GM21526 (cell line): ENCODE results near the gene SLC16A3.
A peak's percentile ranks its signal among the peaks of the same experiment; 100 is the strongest.
"Not testable (repeated sequence)": the region's sequence is repeated elsewhere in the genome, so short reads cannot be mapped to it uniquely, and the experiment has no call there.

ENCODE experiments used
- ATAC-seq: cut with Tn5 transposase; IDR thresholded peaks from one replicate; pipeline ENCODE4 v1.9.1; 2021; ENCODE audit warnings: moderate library complexity; ENCODE audit not compliant: unreplicated experiment, low FRiP score

SLC16A3 gene

DNA sequence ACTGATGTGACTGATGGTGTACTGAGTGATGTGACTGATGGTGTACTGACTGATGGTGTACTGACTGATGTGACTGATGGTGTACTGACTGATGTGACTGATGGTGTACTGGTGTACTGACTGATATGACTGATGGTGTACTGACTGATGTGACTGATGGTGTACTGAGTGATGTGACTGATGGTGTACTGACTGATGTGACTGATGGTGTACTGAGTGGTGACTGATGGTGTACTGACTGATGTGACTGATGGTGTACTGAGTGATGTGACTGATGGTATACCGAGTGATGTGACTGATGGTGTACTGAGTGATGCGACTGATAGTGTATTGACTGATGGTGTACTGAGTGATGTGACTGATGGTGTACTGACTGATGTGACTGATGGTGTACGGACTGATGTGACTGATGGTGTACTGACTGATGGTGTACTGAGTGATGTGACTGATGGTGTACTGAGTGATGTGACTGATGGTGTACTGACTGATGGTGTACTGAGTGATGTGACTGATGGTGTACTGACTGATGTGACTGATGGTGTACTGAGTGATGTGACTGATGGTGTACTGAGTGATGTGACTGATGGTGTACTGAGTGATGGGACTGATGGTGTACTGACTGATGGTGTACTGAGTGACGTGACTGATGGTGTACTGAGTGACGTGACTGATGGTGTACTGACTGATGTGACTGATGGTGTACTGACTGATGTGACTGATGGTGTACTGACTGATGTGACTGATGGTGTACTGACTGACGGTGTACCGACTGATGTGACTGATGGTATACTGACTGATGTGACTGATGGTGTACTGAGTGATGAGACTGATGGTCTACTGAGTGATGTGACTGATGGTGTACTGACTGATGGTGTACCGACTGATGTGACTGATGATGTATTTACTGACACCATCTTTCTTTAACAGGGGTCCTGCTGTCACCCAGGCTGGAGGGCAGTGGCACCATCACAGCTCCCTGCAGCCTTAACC, 31.4 kb downstream of the SLC16A3 start:
- not testable (repeated sequence) for ATAC-seq

DNA sequence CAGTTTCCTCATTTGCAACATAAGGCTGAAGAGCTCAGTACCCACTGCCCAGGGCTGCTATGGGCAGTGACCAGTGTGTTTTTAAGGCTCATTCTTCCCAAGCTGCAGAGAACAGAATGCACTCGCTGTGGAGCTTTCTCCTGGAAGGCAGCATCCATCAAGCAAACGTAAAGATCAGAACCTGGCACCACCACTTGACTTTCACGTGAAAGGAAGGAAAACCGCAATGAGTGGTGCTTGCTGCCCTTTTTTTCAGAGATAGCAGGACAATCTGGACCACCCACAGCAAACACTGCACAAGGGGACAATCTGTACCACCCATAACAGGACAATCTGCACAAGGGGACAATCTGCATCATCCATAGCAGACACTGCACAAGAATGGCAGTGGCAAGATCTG, 33.5 kb downstream of the SLC16A3 start:
- no peak for ATAC-seq

DNA sequence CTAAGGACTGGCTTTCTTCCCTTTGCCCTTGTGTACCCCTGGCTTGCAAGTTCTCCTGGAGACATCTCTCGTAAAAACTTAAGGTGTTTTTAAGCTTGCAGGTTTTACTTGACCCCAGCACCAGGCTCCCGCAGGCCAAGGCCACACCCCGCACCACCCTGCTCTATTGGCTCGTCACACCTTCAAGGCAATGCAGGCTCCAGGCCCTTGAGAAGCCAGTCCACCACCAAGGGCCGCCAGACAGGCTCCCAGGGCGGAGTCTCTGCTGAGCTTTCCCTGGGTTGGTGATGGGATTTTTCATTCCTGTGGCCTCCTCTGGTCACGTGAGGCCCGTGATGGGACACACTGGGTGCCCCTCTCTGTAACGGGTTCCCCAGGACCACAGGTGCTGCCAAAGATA, 34.8 kb downstream of the SLC16A3 start:
- ATAC-seq = no peak

DNA sequence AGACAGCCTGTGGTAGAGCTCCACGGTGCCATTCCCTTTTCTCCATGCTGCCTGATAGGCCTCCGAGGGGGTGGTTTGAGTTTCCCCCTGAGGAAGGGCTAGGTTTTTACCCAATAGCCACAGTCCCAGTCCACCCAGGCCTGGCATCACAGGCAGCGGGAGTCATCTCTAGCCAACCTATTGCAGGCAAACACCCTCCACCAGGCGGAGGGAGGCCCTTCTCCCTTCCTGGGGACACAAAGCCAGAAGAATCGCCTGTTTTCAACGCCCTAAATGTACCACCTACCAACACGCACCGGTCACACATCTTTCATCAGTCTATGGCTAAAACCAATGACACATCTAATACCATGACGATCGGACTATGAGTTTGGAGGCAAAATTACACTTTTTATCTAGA, 37.3 kb downstream of the SLC16A3 start:
- no peak for ATAC-seq

DNA sequence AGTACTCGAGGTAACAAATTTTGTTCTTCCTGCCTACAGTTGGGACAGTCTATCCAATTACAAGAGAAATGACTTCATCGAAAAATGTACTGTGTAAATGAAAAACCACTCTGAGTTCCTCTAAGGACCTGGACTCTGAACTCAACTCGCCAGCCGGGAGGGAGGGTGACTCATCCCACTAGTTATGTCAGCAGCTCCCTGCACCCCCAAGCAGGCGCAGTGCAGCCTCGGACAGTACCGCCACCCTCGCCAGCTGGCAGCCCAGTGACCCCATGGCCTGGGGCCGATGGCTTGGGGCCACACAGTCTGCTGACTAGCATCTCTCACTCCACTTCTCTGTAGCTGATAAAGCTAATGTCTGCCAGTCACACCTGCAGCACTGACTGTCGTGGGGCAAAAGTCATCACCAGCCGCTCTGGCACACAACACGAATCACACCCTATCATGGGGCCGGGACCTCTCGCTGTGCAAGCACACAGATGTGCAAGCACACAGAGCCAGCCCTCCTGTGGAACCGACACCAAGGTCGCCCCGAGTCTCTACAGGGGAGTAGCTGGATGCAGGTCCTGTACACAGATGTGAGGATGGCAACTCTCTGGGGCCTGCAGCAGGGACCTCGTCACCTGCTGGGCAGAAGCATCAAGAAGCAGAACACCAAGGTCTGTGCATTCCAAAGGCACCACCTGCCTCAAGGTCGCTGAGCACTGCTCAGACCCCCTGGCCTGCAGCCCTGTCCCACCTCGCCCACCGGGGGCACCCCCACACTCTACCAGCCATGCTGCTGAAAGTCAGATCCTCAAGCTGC, 38.9 kb downstream of the SLC16A3 start:
- no peak for ATAC-seq

DNA sequence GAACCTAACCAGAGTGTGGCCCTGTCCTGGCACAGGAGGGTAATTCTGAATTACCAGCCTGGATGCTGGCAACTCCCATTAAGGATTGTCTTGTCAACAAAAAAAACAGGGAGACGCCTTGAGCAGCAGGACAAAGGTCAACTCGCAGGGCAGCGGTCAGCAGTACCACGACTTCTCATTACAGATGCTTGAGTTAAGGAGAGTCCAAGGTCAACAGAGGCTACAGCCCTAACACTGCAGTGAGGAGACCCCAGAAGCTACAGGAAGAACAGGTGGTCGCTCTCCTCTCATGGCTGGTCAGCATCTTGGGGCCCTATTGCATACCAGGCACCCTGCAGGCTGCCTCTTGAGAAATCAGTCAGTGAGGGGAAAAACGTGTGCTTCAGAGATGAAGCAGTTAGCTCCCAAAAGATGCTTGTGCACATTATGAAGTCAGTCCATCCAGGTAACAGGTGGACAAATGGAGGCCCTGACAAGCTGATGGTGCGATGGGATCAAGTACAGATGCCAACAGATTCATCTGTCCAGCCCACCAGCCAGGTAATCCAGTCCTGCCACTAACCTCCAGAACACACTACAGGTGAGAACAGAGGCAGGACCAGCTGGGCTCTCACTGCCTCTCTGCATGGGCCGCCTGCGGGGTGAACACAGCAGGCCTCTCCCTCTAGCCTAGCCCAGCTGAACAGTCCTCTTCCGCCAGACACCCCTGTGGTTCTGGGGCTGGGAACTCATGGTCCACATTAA, 40.5 kb downstream of the SLC16A3 start:
- ATAC-seq = no peak

DNA sequence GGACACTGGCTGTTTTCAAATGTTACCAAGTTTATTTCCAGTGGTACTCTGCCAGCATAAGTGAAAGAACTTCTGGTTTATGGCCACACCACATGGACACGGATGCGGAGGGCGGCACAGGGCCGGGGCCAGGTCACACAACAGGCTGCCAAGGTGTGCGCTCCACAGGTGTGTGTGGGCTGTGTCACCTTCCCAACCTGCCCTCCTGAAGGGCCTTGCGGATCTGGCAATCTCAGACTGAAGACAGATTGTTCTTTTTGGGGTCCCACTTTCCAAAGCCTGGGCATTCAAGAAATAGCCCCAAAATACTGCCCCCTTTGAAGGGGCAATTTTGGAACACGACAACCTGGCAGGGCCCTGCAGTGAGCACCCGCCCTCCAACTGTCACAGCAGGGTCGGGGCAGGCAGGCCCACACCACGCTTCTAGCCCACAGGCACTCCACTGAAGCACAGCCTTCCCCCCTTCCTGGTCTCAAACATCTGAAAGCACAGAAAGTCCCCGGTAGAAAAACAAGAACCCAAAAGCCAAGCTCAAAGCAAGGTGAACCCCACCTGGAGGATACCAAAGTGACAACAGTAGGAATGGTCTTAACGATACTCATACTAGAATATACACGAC, 41.1 kb downstream of the SLC16A3 start:
- no peak for ATAC-seq

DNA sequence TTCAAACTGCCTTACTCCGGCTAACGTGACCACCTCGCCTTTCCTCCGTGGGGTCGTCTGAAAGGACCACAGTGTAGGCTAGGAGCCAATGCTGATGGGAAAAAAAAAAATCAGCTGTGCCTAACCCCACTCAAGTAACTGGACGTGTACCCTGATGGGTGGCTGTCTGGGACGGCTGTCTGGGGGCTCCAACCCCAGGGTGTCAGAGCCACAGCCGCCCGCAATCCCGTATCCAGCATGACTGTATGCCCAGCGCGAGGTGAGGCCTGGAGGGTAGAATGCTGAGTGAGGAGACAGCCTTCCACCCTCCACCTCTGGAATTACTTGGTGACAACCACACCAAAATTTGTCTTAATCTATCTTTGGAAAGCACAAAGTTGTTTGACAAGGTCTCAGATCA, 41.8 kb downstream of the SLC16A3 start:
- ATAC-seq = no peak

DNA sequence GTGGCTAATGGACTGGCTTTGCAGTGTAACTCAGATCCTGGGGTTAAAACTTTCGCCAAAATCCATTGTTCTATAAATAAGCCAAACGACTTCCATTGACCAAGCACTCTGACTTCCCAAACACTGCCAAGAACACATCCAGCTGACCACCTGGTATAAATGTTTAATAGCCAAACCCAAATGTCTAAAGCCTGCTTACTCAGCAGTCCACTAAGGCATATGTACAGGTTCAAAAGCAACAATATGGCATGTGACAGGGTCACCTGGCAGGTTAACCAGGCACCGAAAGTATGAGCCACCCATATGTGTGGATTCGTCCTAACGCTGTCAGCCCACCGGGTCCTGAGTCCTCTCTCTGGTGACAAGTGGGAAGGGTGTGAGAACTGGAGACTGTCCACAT, 42.6 kb downstream of the SLC16A3 start:
- no peak for ATAC-seq

DNA sequence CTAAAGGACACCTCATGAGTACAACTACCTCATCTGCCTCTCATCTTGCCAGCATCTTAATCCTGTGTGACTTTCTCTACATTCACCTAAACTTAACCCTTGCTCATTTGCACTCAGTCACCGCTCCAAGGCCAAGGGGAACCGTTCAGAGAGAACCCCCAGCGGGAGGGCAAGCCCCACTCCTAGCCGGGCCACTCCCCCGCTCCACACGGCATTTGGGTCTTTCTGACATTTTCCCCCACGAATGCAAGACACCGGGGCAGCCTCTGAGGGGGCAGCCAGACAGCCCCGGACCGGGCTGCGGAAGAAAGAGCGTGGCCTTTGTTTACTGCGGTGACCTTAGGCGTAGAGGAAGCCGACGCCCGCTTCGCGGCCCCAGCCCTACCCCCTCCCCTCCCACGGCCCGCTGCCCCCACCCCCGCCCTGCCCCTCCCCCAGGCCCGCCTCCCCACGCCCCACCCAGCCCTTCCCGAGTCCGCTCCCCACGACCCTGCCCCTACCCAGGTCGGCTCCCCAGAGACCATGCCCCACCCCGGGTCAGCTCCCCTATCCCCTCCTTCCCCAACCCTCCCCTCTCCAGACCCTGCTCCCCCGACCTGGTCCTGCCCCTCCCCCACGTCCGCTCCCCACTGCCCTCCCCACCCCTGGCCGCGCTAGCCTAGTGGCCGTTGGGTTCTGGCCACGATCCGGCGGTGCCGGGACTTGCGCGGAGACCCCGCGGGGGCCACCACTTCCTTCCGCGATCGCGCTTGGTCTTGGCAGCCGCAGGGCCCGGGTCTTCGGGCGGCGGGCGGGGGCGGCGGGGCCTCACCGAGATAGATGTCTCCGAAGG, 43.9 kb downstream of the SLC16A3 start:
- no peak for ATAC-seq

DNA sequence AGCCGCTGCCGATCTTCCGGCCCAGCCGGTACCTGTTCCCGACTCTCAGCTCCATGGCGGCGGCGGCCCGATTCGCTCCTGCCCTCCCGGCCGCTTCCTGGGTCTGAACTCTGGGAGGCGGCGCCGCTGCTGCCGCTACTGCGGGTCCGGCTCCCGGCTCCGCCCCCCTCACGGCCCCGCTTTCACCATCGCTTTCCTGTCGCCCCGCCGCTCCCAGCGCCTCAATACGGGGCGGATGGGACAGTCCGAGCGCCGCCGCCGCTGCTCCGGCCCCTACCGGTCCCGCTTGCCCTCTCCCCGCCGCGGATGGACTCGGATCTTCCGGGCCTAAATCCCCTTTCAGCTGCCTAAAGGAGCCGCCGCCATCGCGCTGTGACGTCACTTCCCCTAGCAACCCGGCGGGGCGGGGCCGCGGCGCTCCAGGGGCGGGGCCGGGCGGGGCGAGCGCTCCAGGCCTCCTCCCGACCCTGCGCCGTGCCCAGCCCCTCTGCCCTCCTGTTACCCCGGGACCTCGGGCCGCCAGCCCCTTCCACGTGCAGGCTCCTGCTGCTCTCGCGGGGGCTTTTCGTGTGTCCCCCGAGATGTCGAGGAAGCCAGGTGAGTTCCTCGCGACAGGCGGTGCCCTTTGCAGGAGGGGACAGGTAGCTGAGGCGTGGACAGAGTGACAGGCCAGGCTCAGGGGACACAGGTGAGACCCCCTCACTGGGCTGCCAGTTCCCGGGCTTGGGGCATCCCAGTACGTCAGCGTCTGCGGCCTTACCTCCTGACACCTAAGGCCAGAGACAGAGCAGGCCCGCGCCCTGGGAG, 44.7 kb downstream of the SLC16A3 start, which contains the start of gene CSNK1D:
TSS of gene CSNK1D (minus strand) at position 374 of the 807 bp plus-strand sequence. CDS start at position 55, 319 bp downstream.
- ATAC-seq = peak; percentile 65

DNA sequence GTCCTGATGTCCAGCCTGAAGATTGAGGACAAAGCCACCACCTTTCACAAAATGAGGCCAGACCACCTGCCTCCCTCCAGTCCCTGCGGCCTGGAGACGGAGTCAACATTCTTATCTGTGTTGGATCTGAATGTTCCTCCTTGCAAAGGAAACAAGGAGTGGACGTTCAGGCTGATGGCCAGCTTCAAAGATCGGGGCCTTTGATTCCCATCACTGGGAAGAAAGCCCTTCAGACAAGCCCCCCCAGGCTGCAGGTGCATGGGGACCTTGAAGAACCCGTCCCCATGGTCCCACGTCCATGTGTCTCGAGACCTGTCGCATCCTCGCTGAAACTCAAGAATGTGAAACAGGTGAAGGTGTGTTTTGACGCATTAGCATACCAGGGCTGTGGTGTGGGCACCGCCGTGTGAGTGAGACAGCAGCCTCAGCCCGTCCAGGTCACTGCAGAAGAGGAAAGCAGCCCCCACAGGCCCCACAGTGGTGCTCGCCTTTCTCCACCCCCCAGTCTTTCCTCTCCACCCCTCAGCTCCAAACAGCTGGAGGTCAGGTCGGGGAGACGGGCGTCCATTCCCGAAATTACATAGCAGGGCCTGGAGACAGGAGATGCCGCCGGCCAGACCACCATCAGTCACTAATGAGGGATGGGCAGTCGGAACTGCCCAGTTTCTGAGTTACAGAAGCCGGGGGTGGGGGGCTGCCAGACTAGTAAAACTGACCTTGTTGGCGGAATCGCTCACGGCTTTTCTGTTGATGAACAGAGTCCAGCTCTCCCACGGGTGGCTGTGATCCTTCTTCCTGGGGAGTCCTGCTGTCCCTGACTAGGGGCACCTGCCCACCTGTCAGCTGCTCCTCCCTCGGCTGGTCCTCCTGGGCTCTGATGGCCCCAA, 45.5 kb downstream of the SLC16A3 start:
- no peak for ATAC-seq

DNA sequence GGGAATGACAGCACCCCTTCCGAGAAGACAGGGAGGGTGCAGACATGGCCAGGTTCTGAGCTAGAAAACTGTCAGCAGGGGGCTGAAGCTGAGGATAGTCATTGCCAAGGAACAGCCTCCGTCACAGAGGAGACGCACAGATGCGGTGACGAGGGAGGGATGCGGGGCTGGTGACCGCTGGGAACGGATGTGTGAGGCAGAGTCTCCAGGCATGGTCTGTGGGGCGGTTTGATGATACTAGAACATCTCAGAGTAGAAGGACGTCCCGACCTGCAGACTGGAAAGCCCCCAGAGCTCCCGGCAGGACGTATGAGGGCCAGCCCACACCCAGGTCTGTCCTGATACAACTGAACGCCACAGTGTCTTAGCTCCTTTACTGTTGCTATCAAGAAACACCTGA, 46.5 kb downstream of the SLC16A3 start:
- no peak for ATAC-seq

DNA sequence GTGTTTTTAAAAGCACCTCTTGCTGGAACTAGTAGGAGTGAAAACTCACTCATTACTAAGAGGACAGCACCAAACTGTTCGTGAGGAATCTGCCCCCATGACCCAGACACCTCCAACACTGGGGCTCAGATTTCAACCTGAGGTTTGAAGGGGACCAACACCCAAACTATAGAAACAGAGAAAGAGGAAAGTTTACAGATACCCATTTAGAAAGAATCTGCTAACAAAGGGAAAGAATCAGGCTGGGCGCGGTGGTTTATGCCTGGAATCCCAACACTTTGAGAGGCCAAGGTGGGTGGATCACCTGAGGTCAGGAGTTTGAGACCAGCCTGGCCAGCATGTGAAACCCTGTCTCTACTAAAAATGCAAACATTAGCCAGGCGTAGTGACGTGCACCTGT, 48.1 kb downstream of the SLC16A3 start:
- no peak for ATAC-seq

DNA sequence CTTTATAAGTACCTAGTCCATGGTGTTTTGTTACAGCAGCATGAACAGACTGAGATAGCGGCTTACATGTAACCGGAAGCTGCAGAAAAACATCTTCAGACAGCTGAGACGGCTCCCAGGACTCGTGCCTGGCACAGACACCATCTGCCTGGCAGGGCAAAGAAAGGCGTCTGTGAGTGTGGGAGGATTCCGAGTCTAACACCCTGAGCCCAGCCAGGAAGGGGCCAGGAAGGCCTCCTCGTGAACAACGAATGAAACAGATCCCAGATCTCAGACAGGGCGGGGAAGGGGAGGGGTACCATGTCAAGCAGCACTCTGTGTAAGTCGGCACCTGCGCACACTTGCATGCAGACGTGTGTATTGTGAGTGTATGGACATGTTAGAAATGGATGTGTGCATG, 49.0 kb downstream of the SLC16A3 start:
- ATAC-seq = no peak

DNA sequence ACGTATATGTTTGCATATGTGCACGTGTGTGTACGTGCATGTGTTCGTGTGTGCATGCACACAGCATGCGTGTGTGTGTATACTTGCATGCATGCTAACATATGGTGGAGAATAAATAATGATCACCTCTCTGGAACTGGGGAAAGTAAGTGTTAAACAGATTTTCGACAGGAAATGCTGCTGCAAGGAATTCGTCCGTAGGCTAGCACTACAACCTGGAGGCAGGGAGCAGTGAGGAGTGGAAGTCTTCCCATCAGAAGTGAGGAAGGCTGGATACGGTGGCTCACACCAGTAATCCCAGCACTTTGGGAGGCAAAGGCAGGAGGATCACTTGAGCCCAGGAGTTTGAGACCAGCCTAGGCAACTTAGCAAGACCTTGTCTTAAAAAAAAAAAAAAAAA, 49.5 kb downstream of the SLC16A3 start:
- ATAC-seq = no peak

DNA sequence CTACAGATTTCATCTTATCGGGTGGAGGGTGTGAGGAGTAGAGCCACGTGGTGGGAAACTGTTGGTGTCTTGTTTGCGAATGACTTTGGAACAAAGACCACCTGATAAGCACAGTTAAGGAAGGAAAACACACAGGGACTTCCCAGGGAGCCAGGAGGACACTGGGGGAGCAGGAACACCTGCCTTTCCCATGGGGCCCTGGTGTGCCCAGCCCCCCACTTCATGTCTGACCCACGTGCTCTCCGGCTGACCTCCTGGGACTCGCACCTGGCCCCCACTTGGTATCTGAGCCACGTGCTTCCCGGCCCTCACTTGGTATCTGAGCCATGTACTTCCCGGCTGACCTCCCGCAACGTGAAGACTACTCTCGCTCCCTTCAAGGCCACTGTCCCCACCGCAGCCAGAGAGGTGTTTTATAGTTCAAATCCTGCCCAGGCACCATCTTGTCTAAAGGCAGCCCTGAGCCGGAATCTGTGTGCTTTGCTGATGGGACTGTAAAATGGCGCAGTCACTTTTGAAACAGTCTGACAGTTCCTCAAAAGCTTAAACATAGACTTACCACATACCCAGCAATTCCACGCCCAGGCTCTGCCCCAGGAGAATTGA, 50.0 kb downstream of the SLC16A3 start:
- no peak for ATAC-seq
